ENCODE data around the gene PNKD. TPM values are rescaled to one million over a fixed set of nuclear protein-coding genes. Genes with fewer than 3 reads are reported as not detected.

PNKD gene
- total and polyA plus RNA-seq, 7 experiments from 2014 or later, result 18.5 to 108 (median 37.6) TPM

GRCh38 chr2:218282173-218282991 is 12.1 kb downstream of the PNKD start:
- POLR2A ChIA-PET, result interaction anchor here (0.8 to 6.8 kb wide), 3 partner anchors 8 to 112 kb away, joined by 3 to 125 read pairs (median 30); partner anchors contain the start of genes AAMP, PNKD and TMBIM1
- Histone ChIP-seq H3K4me3 (ENCODE audit: low read length) (no peak overlapping the region), H3K27ac (ENCODE audit: low read depth, low read length) (peak overlapping the region; percentile 47), H3K4me1 (ENCODE audit: control insufficient read depth in 2 of 2, insufficient read depth in 2 of 2, low read length in 2 of 2) (peaks cover 42 to 43% of the 10 kb centered on the region in 2 donors), H3K36me3 (ENCODE audit: control insufficient read depth in 2 of 3, insufficient read depth in 3 of 3, low read length in 3 of 3) (peaks cover 12 to 56% (median 25%) of the 10 kb centered on the region in 3 experiments), H3K27me3 (ENCODE audit: control insufficient read depth in 2 of 2, insufficient read depth in 2 of 2, low read length in 2 of 2) (no peaks in the 10 kb centered on the region), H3K9me3 (ENCODE audit: control insufficient read depth in 2 of 3, low read length in 3 of 3) (no peaks in the 10 kb centered on the region)
- no peak for ATAC-seq
- no peaks in the 10 kb centered on the region for H3K9me3 Mint-ChIP-seq
- H3K27me3 Mint-ChIP-seq, result no peaks in the 10 kb centered on the region
- peak overlapping the region in 1 of 10 donors; percentile 37 for H3K4me3 Mint-ChIP-seq
- intact Hi-C loops (cut with micrococcal nuclease), result loop anchor here (10.0 kb wide), 2 partner anchors 612 to 972 kb away; partner anchors contain the start of genes TUBA4A (in 1 of the 2) and TUBA4B (in 1 of the 2)
- H3K36me3 Mint-ChIP-seq, result peaks cover under 1 to 24% (median 4%) of the 10 kb centered on the region in 5 donors
- peak overlapping the region in 6 of 9 donors; percentile 67 to 99 (median 82) for H3K27ac Mint-ChIP-seq
- CTCF ChIA-PET, result interaction anchor here (0.9 to 3.3 kb wide), 4 partner anchors 10 to 74 kb away, joined by 3 to 18 read pairs (median 4); partner anchors contain the start of genes CATIP and TMBIM1
- peaks cover 27 to 64% (median 51%) of the 10 kb centered on the region in 7 donors for H3K4me1 Mint-ChIP-seq
- no peak for DNase-seq

DNA sequence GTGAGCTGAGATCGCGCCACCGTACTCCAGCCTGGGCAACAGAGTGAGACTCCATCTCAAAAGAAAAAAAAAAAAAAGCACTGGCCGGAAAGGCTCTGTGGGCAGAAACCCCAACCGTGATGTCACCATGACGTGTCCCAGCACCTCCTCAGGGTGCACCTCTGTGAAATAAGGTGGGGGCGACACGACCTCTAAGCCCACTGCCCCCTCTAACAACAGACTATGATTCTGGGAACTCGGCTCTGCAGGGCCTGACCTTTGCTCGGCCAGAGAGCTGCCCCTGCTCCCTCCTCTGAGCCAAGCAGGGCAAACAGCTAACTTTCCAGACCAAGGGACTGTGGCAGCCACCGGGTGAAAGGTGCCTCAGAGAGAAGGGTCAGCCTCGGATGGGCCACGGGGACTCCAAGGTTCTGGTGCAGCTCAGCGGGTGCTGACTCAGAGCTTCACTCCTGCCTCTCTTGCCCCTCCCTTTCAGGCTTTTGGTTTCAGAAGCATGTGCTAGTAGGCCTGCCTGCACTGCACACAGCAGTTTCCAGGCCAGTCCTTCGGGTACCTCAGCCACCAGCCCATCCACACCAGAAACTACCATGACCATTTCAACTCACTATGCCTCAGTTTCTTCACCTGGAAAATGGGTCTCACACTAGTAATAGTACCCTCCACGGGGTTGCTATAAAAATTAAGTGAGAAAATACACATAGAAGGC is 13.9 kb downstream of the PNKD start:
- H3K36me3 Mint-ChIP-seq, result peaks cover 0 to 26% (median 4%) of the 10 kb centered on the region in 5 donors
- Histone ChIP-seq H3K27ac (ENCODE audit: low read depth, low read length) (peak overlapping the region; percentile 93), H3K4me1 (ENCODE audit: control insufficient read depth in 2 of 2, insufficient read depth in 2 of 2, low read length in 2 of 2) (peaks cover 58 to 60% of the 10 kb centered on the region in 2 donors), H3K4me3 (ENCODE audit: low read length) (peak overlapping the region; percentile 1), H3K36me3 (ENCODE audit: control insufficient read depth in 2 of 3, insufficient read depth in 3 of 3, low read length in 3 of 3) (peaks cover 10 to 37% (median 17%) of the 10 kb centered on the region in 3 experiments), H3K27me3 (ENCODE audit: control insufficient read depth in 2 of 2, insufficient read depth in 2 of 2, low read length in 2 of 2) (no peaks in the 10 kb centered on the region), H3K9me3 (ENCODE audit: control insufficient read depth in 2 of 3, low read length in 3 of 3) (no peaks in the 10 kb centered on the region)
- no peaks in the 10 kb centered on the region for H3K27me3 Mint-ChIP-seq
- ATAC-seq, result no peak
- peak in 1 of 9 donors; percentile 63 for DNase-seq
- H3K4me1 Mint-ChIP-seq, result peaks cover 43 to 80% (median 64%) of the 10 kb centered on the region in 7 donors
- H3K27ac Mint-ChIP-seq, result peak overlapping the region; percentile 95 to 99 (median 99)
- H3K9me3 Mint-ChIP-seq, result no peaks in the 10 kb centered on the region
- ChIA-PET POLR2A (interaction anchor here (0.7 to 6.8 kb wide), 5 partner anchors 10 to 112 kb away, joined by 3 to 125 read pairs (median 3); partner anchors contain the start of genes AAMP and PNKD), CTCF (interaction anchor here (2.1 to 3.3 kb wide), 2 partner anchors 9 to 12 kb away, joined by 5 to 18 read pairs; no protein-coding TSS in a partner anchor)
- intact Hi-C loops (cut with micrococcal nuclease), result loop anchor here (1.0 to 10.0 kb wide), 3 partner anchors 8 to 971 kb away; partner anchors contain the start of genes TMBIM1 (in 1 of the 2), TUBA4A (in 1 of the 2) and TUBA4B (in 1 of the 2)
- H3K4me3 Mint-ChIP-seq, result peak overlapping the region in 7 of 10 donors; percentile 33 to 96 (median 85)

DNA sequence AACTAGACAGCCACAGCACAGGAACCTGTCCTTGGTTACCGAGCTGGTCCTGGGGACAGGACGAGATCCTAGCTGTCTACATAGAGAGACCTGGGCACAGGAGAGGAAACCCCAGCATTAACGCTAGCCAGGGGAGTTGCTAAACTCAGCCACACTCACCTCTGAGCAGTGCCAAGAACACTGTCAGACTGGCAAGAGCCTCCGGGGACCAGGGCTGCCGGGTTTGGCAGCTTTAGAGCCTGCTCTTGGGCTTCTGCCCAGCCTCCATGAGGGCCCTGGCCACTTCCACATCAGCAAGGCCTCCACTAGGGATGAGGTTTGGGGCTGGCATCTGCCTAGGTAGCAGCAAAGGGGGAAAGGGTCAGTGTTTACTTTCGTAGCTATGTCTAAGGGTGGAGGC is 15.3 kb downstream of the PNKD start:
- Mint-ChIP-seq H3K27ac (peak overlapping the region; percentile 95 to 99 (median 99)), H3K27me3 (no peaks in the 10 kb centered on the region), H3K4me1 (peaks cover 53 to 86% (median 67%) of the 10 kb centered on the region in 7 donors), H3K4me3 (peak overlapping the region; percentile 85 to 97 (median 94)), H3K9me3 (no peaks in the 10 kb centered on the region), H3K36me3 (peaks cover 0 to 23% (median 3%) of the 10 kb centered on the region in 5 donors)
- H3K9me3 ChIP-seq (ENCODE audit: control insufficient read depth in 2 of 3, low read length in 3 of 3), result no peaks in the 10 kb centered on the region
- H3K27me3 ChIP-seq (ENCODE audit: control insufficient read depth in 2 of 2, insufficient read depth in 2 of 2, low read length in 2 of 2), result no peaks in the 10 kb centered on the region
- DNase-seq (no peak), ATAC-seq (no peak)
- intact Hi-C loops (cut with micrococcal nuclease), result loop anchor here (1.0 to 10.0 kb wide), 13 partner anchors 15 to 1873 kb away; partner anchors contain the start of genes AAMP (in 2 of the 2), PNKD (in 2 of the 2), ARPC2 (in 1 of the 2) and BCS1L (in 1 of the 2)
- CTCF ChIA-PET, result interaction anchor here (0.6 to 12.4 kb wide), 6 partner anchors 12 to 524 kb away, joined by 3 to 188 read pairs (median 14); partner anchors contain the start of genes AAMP, CATIP and PNKD
- H3K36me3 ChIP-seq (ENCODE audit: control insufficient read depth in 2 of 3, insufficient read depth in 3 of 3, low read length in 3 of 3), result peaks cover 0 to 24% (median 5%) of the 10 kb centered on the region in 3 experiments
- H3K4me3 ChIP-seq (ENCODE audit: low read length), result peak overlapping the region; percentile 66
- POLR2A ChIA-PET, result interaction anchor here (0.5 to 6.8 kb wide), 6 partner anchors 10 to 611 kb away, joined by 3 to 125 read pairs (median 9); partner anchors contain the start of genes AAMP and PNKD
- H3K4me1 ChIP-seq (ENCODE audit: control insufficient read depth in 2 of 2, insufficient read depth in 2 of 2, low read length in 2 of 2), result peaks cover 70 to 73% of the 10 kb centered on the region in 2 donors
- H3K27ac ChIP-seq (ENCODE audit: low read depth, low read length), result peak overlapping the region; percentile 93

- DNase-seq (peak; percentile 53 to 90 (median 78)), ATAC-seq (peak; percentile 87)
- Histone ChIP-seq H3K27me3 (ENCODE audit: control insufficient read depth in 2 of 2, insufficient read depth in 2 of 2, low read length in 2 of 2) (no peaks in the 10 kb centered on the region), H3K4me1 (ENCODE audit: control insufficient read depth in 2 of 2, insufficient read depth in 2 of 2, low read length in 2 of 2) (peaks cover 74 to 77% of the 10 kb centered on the region in 2 donors), H3K36me3 (ENCODE audit: control insufficient read depth in 2 of 3, insufficient read depth in 3 of 3, low read length in 3 of 3) (peaks cover 0 to 13% (median 0%) of the 10 kb centered on the region in 3 experiments), H3K27ac (ENCODE audit: low read depth, low read length) (peak overlapping the region; percentile 93), H3K9me3 (ENCODE audit: control insufficient read depth in 2 of 3, low read length in 3 of 3) (no peaks in the 10 kb centered on the region), H3K4me3 (ENCODE audit: low read length) (peak overlapping the region; percentile 66)
- POLR2A ChIA-PET, result interaction anchor here (0.6 to 6.8 kb wide), 13 partner anchors 8 to 121 kb away, joined by 3 to 125 read pairs (median 3); partner anchors contain the start of genes AAMP, CATIP and PNKD
- intact Hi-C loops (cut with micrococcal nuclease), result loop anchor here (1.0 to 10.0 kb wide), 14 partner anchors 17 to 1875 kb away; partner anchors contain the start of genes AAMP (in 2 of the 2), CNOT9 (in 2 of the 2), PNKD (in 2 of the 2) and USP37 (in 2 of the 2)
- peaks cover 0 to 20% (median 0%) of the 10 kb centered on the region in 5 donors for H3K36me3 Mint-ChIP-seq
- no peaks in the 10 kb centered on the region for H3K9me3 Mint-ChIP-seq
- no peaks in the 10 kb centered on the region for H3K27me3 Mint-ChIP-seq
- peak overlapping the region; percentile 95 to 99 (median 99) for H3K27ac Mint-ChIP-seq
- H3K4me3 Mint-ChIP-seq, result peak overlapping the region; percentile 85 to 97 (median 94)
- H3K4me1 Mint-ChIP-seq, result peaks cover 53 to 87% (median 76%) of the 10 kb centered on the region in 7 donors
- CTCF ChIA-PET, result interaction anchor here (1.3 to 12.4 kb wide), 6 partner anchors 12 to 110 kb away, joined by 3 to 188 read pairs (median 14); partner anchors contain the start of genes AAMP, CATIP and PNKD
Measured at GRCh38 chr2:218286570-218287459, 16.5 kb downstream of the PNKD start.
